A549 (cell line): ENCODE measurements around the gene TTLL13. TPM values are rescaled to one million over a fixed set of nuclear protein-coding genes. Genes with fewer than 3 reads are reported as not detected.

Experiments
- ATAC-seq, 2 experiments: fragments of 200-7000 bp in 1 of 2; fragments of >200 bp in 1 of 2; cut with Nextera tagmentation in 1 of 2; cut with Tn5 transposase in 1 of 2; 3 replicates each; pipeline versions ENCODE4 v1.8.0 to v1.9.1; 2018 to 2020; ENCODE audit warnings: mild to moderate bottlenecking in 1 of 2, moderate library complexity in 1 of 2
- CTCF ChIA-PET: fragments of 300-600 bp; sonication (Branson Sonifier 250); formaldehyde crosslinking; extraction: SDS; loops from one replicate; lab custom pipeline; 2021; ENCODE audit warnings: antibody characterized with exemption, inconsistent platforms; lab: Yijun Ruan, JAX
- POLR2A ChIA-PET: fragments of 350-600 bp; formaldehyde crosslinking; extraction: SDS; loops from one replicate; lab custom pipeline; 2021; ENCODE audit warnings: antibody characterized with exemption, inconsistent platforms; lab: Yijun Ruan, JAX
- DNase-seq, 2 experiments: peaks; one replicate each; pipeline versions ENCODE4 v3.0.0 to v3.0.0-alpha.2; 2011 to 2016; ENCODE audit warnings: low read depth in 1 of 2, low spot score in 1 of 2
- FAIRE-seq: peaks from 2 replicates; lab custom pipeline; 2011; peaks lifted over from hg19 to GRCh38; lab: Jason Lieb, UNC
- H3K27ac ChIP-seq, 2 experiments: fragments of >200 bp; sonication (Bioruptor Twin); formaldehyde crosslinking; 3 replicates each; pipeline ENCODE4 v1.5.1; 2016 to 2017
- H3K4me1 ChIP-seq: fragments of >200 bp; sonication (Bioruptor Twin); formaldehyde crosslinking; 3 replicates; pipeline ENCODE4 v1.6.1; 2016
- H3K4me2 ChIP-seq: fragments of >200 bp; sonication (Bioruptor Twin); formaldehyde crosslinking; 3 replicates; pipeline ENCODE4 v1.6.1; 2016
- H3K4me3 ChIP-seq: fragments of >200 bp; sonication (Bioruptor Twin); formaldehyde crosslinking; 3 replicates; pipeline ENCODE4 v1.5.1; 2016
- H3K9me3 ChIP-seq: fragments of >200 bp; sonication (Bioruptor Twin); formaldehyde crosslinking; 3 replicates; pipeline ENCODE4 v1.6.1; 2016
- ATOH8 ChIP-seq: fragments of 250-450 bp; sonication (Bioruptor Pico); IDR thresholded peaks from 2 replicates; pipeline ENCODE4 v1.5.0; 2020; ENCODE audit warnings: low read depth, mild to moderate bottlenecking, moderate library complexity
- BCL3 ChIP-seq: fragments of >200 bp; sonication (Bioruptor Twin); formaldehyde crosslinking; IDR thresholded peaks from 3 replicates; pipeline ENCODE4 v1.6.1; 2016
- BHLHE40 ChIP-seq: IDR thresholded peaks from 2 replicates; pipeline ENCODE4 v1.6.1; 2012; ENCODE audit warnings: low read depth, low read length, inconsistent platforms
- CEBPB ChIP-seq, 2 experiments: fragments of >200 bp in 1 of 2; sonication (Bioruptor Twin) in 1 of 2; formaldehyde crosslinking in 1 of 2; IDR thresholded peaks; 2 replicates each; pipeline ENCODE4 v1.6.1; 2012 to 2016
- E2F6 ChIP-seq: IDR thresholded peaks from 2 replicates; pipeline ENCODE4 v1.6.1; 2012; ENCODE audit warnings: low read depth, borderline replicate concordance
- EHF ChIP-seq: fragments of 250-450 bp; sonication (Bioruptor Pico); IDR thresholded peaks from 2 replicates; pipeline ENCODE4 v1.5.0; 2020; ENCODE audit warnings: mild to moderate bottlenecking
- EHMT2 ChIP-seq: fragments of 200-600 bp; sonication (generic); IDR thresholded peaks from 2 replicates; pipeline ENCODE4 v1.6.1; 2016; ENCODE audit warnings: antibody characterized with exemption, low read depth, mild to moderate bottlenecking, moderate library complexity
- FOXS1 ChIP-seq: fragments of 250-450 bp; sonication (Bioruptor Pico); IDR thresholded peaks from 2 replicates; pipeline ENCODE4 v1.5.0; 2020; ENCODE audit warnings: mild to moderate bottlenecking, moderate library complexity
- GATA3 ChIP-seq: IDR thresholded peaks from 2 replicates; pipeline ENCODE4 v1.6.1; 2012; ENCODE audit warnings: borderline replicate concordance
- HOXA7 ChIP-seq: fragments of 250-450 bp; sonication (Bioruptor Pico); IDR thresholded peaks from 2 replicates; pipeline ENCODE4 v1.5.0; 2020; ENCODE audit warnings: mild to moderate bottlenecking, moderate library complexity
- JUN ChIP-seq, 2 experiments: fragments of >200 bp; sonication (Bioruptor Twin); formaldehyde crosslinking; IDR thresholded peaks; 2 replicates in 1 of 2; 3 replicates in 1 of 2; pipeline ENCODE4 v1.6.1; 2016 to 2017
- KDM1A ChIP-seq: fragments of 200-600 bp; sonication (generic); IDR thresholded peaks from 2 replicates; pipeline ENCODE4 v1.6.1; 2016; ENCODE audit warnings: low read depth, mild to moderate bottlenecking
- KDM5A ChIP-seq: fragments of 200-600 bp; sonication (generic); IDR thresholded peaks from 2 replicates; pipeline ENCODE4 v1.6.1; 2016; ENCODE audit warnings: antibody characterized with exemption, mild to moderate bottlenecking
- MAX ChIP-seq: IDR thresholded peaks from 2 replicates; pipeline ENCODE4 v1.6.1; 2012
- MYC ChIP-seq: IDR thresholded peaks from 2 replicates; pipeline ENCODE4 v1.6.1; 2012; ENCODE audit warnings: mild to moderate bottlenecking, inconsistent platforms, low read length, improper control_type of control experiment, borderline replicate concordance
- PHF8 ChIP-seq: fragments of 200-600 bp; sonication (generic); IDR thresholded peaks from 2 replicates; pipeline ENCODE4 v1.6.1; 2016; ENCODE audit warnings: low read depth, mild to moderate bottlenecking, antibody characterized with exemption, moderate library complexity, borderline replicate concordance
- POLR2A ChIP-seq: IDR thresholded peaks from 2 replicates; pipeline ENCODE4 v1.6.1; 2012; ENCODE audit warnings: mild to moderate bottlenecking, low read length
- POLR2AphosphoS2 ChIP-seq: conservative IDR thresholded peaks from 2 replicates; pipeline ENCODE4 v1.6.1; 2012; ENCODE audit warnings: low read length, improper control_type of control experiment, inconsistent platforms
- SMC3 ChIP-seq: fragments of >200 bp; sonication (Bioruptor Twin); formaldehyde crosslinking; IDR thresholded peaks from 3 replicates; pipeline ENCODE4 v1.6.1; 2018; ENCODE audit warnings: inconsistent platforms
- TFCP2L1 ChIP-seq: fragments of 250-450 bp; sonication (Bioruptor Pico); IDR thresholded peaks from 2 replicates; pipeline ENCODE4 v1.5.0; 2021; ENCODE audit warnings: mild to moderate bottlenecking
- TP53 ChIP-seq: fragments of 250-450 bp; sonication (Bioruptor Pico); IDR thresholded peaks from 2 replicates; pipeline ENCODE4 v1.5.0; 2021; ENCODE audit warnings: mild to moderate bottlenecking, moderate library complexity
- ZFP36 ChIP-seq: fragments of 450-650 bp; IDR thresholded peaks from 2 replicates; pipeline ENCODE4 v1.6.1; 2014; ENCODE audit warnings: borderline replicate concordance; ENCODE audit not compliant: partially characterized antibody
- WGBS: methylation state at CpG from one replicate; pipeline ENCODE4 v1.1.6; 2017; ENCODE audit errors: missing lambda C conversion rate; 5-methylcytosine and 5-hydroxymethylcytosine counted together
- polyA plus RNA-seq, 4 experiments: library from polyadenylated mRNA; depleted of rRNA in 3 of 4; stranded (reverse); fragments of >200 nt; fragmentation: RNase III in 1 of 4; extraction: RNeasy Plus Mini Kit Qiagen cat#74134 plus additional on column Dnase treatment in 1 of 4; gene quantifications; 2 replicates in 3 of 4; 3 replicates in 1 of 4; pipeline ENCODE4 v1.2.3, GENCODE V29; 2011 to 2017
- TF ChIP-seq, protein P1 (sequence below): fragments of >200 bp; sonication (Bioruptor Twin); formaldehyde crosslinking; IDR thresholded peaks from 2 replicates; pipeline ENCODE4 v1.6.1; 2016

The TTLL13 gene
- polyA plus RNA-seq, 2 of the 4 experiments (the other 2 are of a cell fraction) = 0.17 to 0.61 TPM

GRCh38 chr15:90233387-90234095 lies 15.8 kb upstream of the TTLL13 start, which contains the start of gene CIB1:
Gene CIB1, minus strand, starts transcription at chr15:90233941. Its CDS starts 56 bp downstream, at chr15:90233885.
- Histone ChIP-seq H3K27ac (peak within 1 kb of the TSS; percentile 86 to 90), H3K9me3 (no peaks in the 10 kb centered on the region), H3K4me2 (peak within 1 kb of the TSS; percentile 93), H3K4me1 (peaks cover 26% of the 10 kb centered on the region), H3K4me3 (peak within 1 kb of the TSS; percentile 85)
- CTCF ChIA-PET = interaction anchor here (0.6 to 36.4 kb wide), 30 partner anchors 9 to 493 kb away, joined by 3 to 732 read pairs (median 4); partner anchors contain the start of genes AP3S2, SEMA4B and TTLL13
- FAIRE-seq = no peak
- peak; percentile 84 to 92 for ATAC-seq
- TF ChIP-seq POLR2A (peak; percentile 44), E2F6 (peak; percentile 25; the same call in 1 of the 2 replicates), HOXA7 (CRISPR knock-in tag) (no peak), TFCP2L1 (CRISPR knock-in tag) (no peak), POLR2AphosphoS2 (no peak), KDM1A (no peak), FOXS1 (no peak), ZFP36 (peak; percentile 59), MAX (peak; percentile 71), CEBPB (IDR thresholded peaks at IDR 0.05) (no peak), SMC3 (peak; percentile 58; the same call in 1 of the 3 replicates), EHMT2 (no peak), BHLHE40 (no peak), MYC (0 out of 2 replicates have a peak, but pooled peaks have one; percentile 34), TP53 (CRISPR knock-in tag) (peak; percentile 56; the same call in 1 of the 2 replicates), PHF8 (peak; percentile 72), GATA3 (peak; percentile 7; the same call in 1 of the 2 replicates), KDM5A (peak; percentile 74; the same call in 1 of the 2 replicates), ATOH8 (no peak), EHF (CRISPR knock-in tag) (no peak), BCL3 (peak; percentile 57; the same call in 1 of the 3 replicates), JUN (IDR thresholded peaks at IDR 0.05) (peak in 1 of 2 experiments; percentile 85; a peak in 3 of 5 replicates)
- TF ChIP-seq, protein P1, sequence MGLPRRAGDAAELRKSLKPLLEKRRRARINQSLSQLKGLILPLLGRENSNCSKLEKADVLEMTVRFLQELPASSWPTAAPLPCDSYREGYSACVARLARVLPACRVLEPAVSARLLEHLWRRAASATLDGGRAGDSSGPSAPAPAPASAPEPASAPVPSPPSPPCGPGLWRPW = no peak
- POLR2A ChIA-PET = interaction anchor here (0.6 to 2.3 kb wide), 26 partner anchors 10 to 340 kb away, joined by 3 to 24 read pairs (median 5); partner anchors contain the start of genes AP3S2, ARPIN, IDH2 and NGRN
- DNase-seq = peak; percentile 85 to 97
- 1% methylated on average over 17 of the region's 63 CpGs for WGBS
